Karpas-422 (cell line): ENCODE results near the gene DICER1. TPM values are rescaled to one million over a fixed set of nuclear protein-coding genes. Genes with fewer than 3 reads are reported as not detected.
A peak's percentile ranks its signal among the peaks of the same experiment; 100 is the strongest.
"Not testable (repeated sequence)": the region's sequence is repeated elsewhere in the genome, so short reads cannot be mapped to it uniquely, and the experiment has no call there.

Experiments used
- DNase-seq: peaks from one replicate; pipeline ENCODE4 v3.0.0-alpha.2; 2015
- H2AFZ ChIP-seq: fragments of 200-600 bp; sonication (generic); 2 replicates; pipeline ENCODE4 v1.6.1; 2014; ENCODE audit warnings: antibody characterized with exemption, low read length, mixed read lengths
- H3K27ac ChIP-seq: fragments of 200-600 bp; sonication (generic); 2 replicates; pipeline ENCODE4 v1.5.1; 2014; ENCODE audit warnings: mild to moderate bottlenecking, low read length, moderate library complexity
- H3K27me3 ChIP-seq: fragments of 200-600 bp; sonication (generic); 2 replicates; pipeline ENCODE4 v1.6.1; 2014; ENCODE audit warnings: low read length, mixed read lengths
- H3K36me3 ChIP-seq: fragments of 200-600 bp; sonication (generic); 2 replicates; pipeline ENCODE4 v1.6.1; 2014; ENCODE audit warnings: low read length, mixed read lengths; ENCODE audit not compliant: insufficient read depth
- H3K4me1 ChIP-seq: fragments of 200-600 bp; sonication (generic); 2 replicates; pipeline ENCODE4 v1.6.1; 2014; ENCODE audit warnings: mild to moderate bottlenecking, low read length, mixed read lengths
- H3K4me2 ChIP-seq: fragments of 200-600 bp; sonication (generic); 2 replicates; pipeline ENCODE4 v1.6.1; 2014; ENCODE audit warnings: low read length, low read depth, mild to moderate bottlenecking; ENCODE audit not compliant: poor library complexity, severe bottlenecking
- H3K4me3 ChIP-seq: fragments of 200-600 bp; sonication (generic); 2 replicates; pipeline ENCODE4 v1.5.1; 2014; ENCODE audit warnings: mild to moderate bottlenecking, antibody characterized with exemption, low read length, mixed read lengths
- H3K79me2 ChIP-seq: fragments of 200-600 bp; sonication (generic); 2 replicates; pipeline ENCODE4 v1.6.1; 2014; ENCODE audit warnings: mild to moderate bottlenecking, low read length, mixed read lengths
- H3K9ac ChIP-seq: fragments of 200-600 bp; sonication (generic); 2 replicates; pipeline ENCODE4 v1.6.0; 2014; ENCODE audit warnings: low read length
- H3K9me2 ChIP-seq: fragments of 200-600 bp; sonication (generic), shearing (Covaris generic); replicated peaks from 2 replicates; pipeline ENCODE4 v1.6.0; 2014; ENCODE audit warnings: mild to moderate bottlenecking, low read length, moderate library complexity; ENCODE audit not compliant: insufficient read depth
- H3K9me3 ChIP-seq: fragments of 300-700, 200-600 bp; sonication (generic); 2 replicates; pipeline ENCODE4 v1.6.1; 2014; ENCODE audit warnings: low read length, mixed read lengths
- H4K20me1 ChIP-seq: fragments of 200-600 bp; sonication (generic); 2 replicates; pipeline ENCODE4 v1.6.1; 2014; ENCODE audit warnings: mild to moderate bottlenecking, antibody characterized with exemption, low read length, low read depth; ENCODE audit not compliant: insufficient read depth
- total RNA-seq: library from RNA; depleted of rRNA; stranded (reverse); fragments of >200 nt; shearing (Covaris generic); gene quantifications from 2 replicates; pipeline ENCODE4 v1.2.3, GENCODE V29; 2014; ENCODE audit warnings: low replicate concordance

The DICER1 gene
- total RNA-seq, 1 experiment from 2014 or later = 314 TPM

- DNase-seq = peak; percentile 69
- Histone ChIP-seq H4K20me1 (peaks cover 11% of the 10 kb centered on the region; the same call in 1 of the 2 replicates), H3K9me2 (no peaks in the 10 kb centered on the region), H3K4me2 (peak overlapping the region; percentile 91), H3K4me1 (peaks cover 67% of the 10 kb centered on the region), H3K36me3 (peaks cover 19% of the 10 kb centered on the region), H3K27ac (peak overlapping the region; percentile 90), H3K9ac (peak overlapping the region; percentile 48), H2AFZ (no peak overlapping the region), H3K27me3 (no peaks in the 10 kb centered on the region), H3K4me3 (peak overlapping the region; percentile 47), H3K79me2 (peaks cover 98% of the 10 kb centered on the region), H3K9me3 (no peaks in the 10 kb centered on the region; the same call in 1 of the 2 replicates)
Measured at GRCh38 chr14:95142208-95142607, 15.1 kb downstream of the DICER1 start.

- Histone ChIP-seq H4K20me1 (peaks cover 11% of the 10 kb centered on the region; the same call in 1 of the 2 replicates), H3K9me3 (no peaks in the 10 kb centered on the region; the same call in 1 of the 2 replicates), H3K4me1 (peaks cover 67% of the 10 kb centered on the region), H3K79me2 (peaks cover 98% of the 10 kb centered on the region), H3K27ac (peak overlapping the region; percentile 90), H3K4me2 (peak overlapping the region; percentile 91), H3K4me3 (peak overlapping the region; percentile 47), H3K27me3 (no peaks in the 10 kb centered on the region), H2AFZ (no peak overlapping the region), H3K9me2 (no peaks in the 10 kb centered on the region), H3K9ac (peak overlapping the region; percentile 48), H3K36me3 (peaks cover 15% of the 10 kb centered on the region)
- DNase-seq = no peak
Measured at GRCh38 chr14:95141684-95142083, 15.6 kb downstream of the DICER1 start.

- H3K4me2 ChIP-seq = peak overlapping the region; percentile 91
- H3K79me2 ChIP-seq = peaks cover 98% of the 10 kb centered on the region
- H3K36me3 ChIP-seq = peaks cover 13% of the 10 kb centered on the region
- peaks cover 67% of the 10 kb centered on the region for H3K4me1 ChIP-seq
- DNase-seq = peak; percentile 78
- peak overlapping the region; percentile 90 for H3K27ac ChIP-seq
- no peaks in the 10 kb centered on the region for H3K9me2 ChIP-seq
- no peak overlapping the region for H2AFZ ChIP-seq
- no peaks in the 10 kb centered on the region for H3K9me3 ChIP-seq
- H3K27me3 ChIP-seq = no peaks in the 10 kb centered on the region
- H3K4me3 ChIP-seq = peak overlapping the region; percentile 47
- H4K20me1 ChIP-seq = peaks cover 8% of the 10 kb centered on the region; the same call in 1 of the 2 replicates
- H3K9ac ChIP-seq = peak overlapping the region; percentile 48
Measured at GRCh38 chr14:95140060-95140858, 17.1 kb downstream of the DICER1 start.

GRCh38 chr14:95138876-95139275, 18.5 kb downstream of the DICER1 start:
- Histone ChIP-seq H3K9me2 (no peaks in the 10 kb centered on the region), H3K9me3 (no peaks in the 10 kb centered on the region), H3K9ac (no peak overlapping the region), H3K4me1 (peaks cover 55% of the 10 kb centered on the region), H3K79me2 (peaks cover 98% of the 10 kb centered on the region), H3K4me2 (no peak overlapping the region), H3K27me3 (no peaks in the 10 kb centered on the region), H3K36me3 (peaks cover 25% of the 10 kb centered on the region), H2AFZ (no peak overlapping the region), H3K4me3 (no peak overlapping the region), H4K20me1 (peaks cover 8% of the 10 kb centered on the region; the same call in 1 of the 2 replicates), H3K27ac (peak overlapping the region; percentile 90)
- no peak for DNase-seq

GRCh38 chr14:95138455-95138854, 18.9 kb downstream of the DICER1 start:
- H2AFZ ChIP-seq, H3K27me3 ChIP-seq, DNase-seq, H3K9me2 ChIP-seq, H3K9ac ChIP-seq, H3K4me2 ChIP-seq, H3K4me3 ChIP-seq, H4K20me1 ChIP-seq, H3K27ac ChIP-seq, H3K9me3 ChIP-seq: not testable (repeated sequence)
- Histone ChIP-seq H3K79me2 (peaks cover 96% of the 10 kb centered on the region), H3K36me3 (peaks cover 28% of the 10 kb centered on the region), H3K4me1 (peaks cover 51% of the 10 kb centered on the region)

GRCh38 chr14:95137804-95138167, 19.5 kb downstream of the DICER1 start:
- no peak overlapping the region for H2AFZ ChIP-seq
- H3K79me2 ChIP-seq = peaks cover 96% of the 10 kb centered on the region
- H3K4me2 ChIP-seq = no peak overlapping the region
- no peak overlapping the region for H3K4me3 ChIP-seq
- H3K36me3 ChIP-seq = peaks cover 34% of the 10 kb centered on the region
- DNase-seq = no peak
- H3K9me3 ChIP-seq = no peaks in the 10 kb centered on the region
- peaks cover 5% of the 10 kb centered on the region; the same call in 1 of the 2 replicates for H4K20me1 ChIP-seq
- no peaks in the 10 kb centered on the region for H3K27me3 ChIP-seq
- peaks cover 44% of the 10 kb centered on the region for H3K4me1 ChIP-seq
- H3K9ac ChIP-seq = no peak overlapping the region
- peak overlapping the region; percentile 19; the same call in 1 of the 2 replicates for H3K27ac ChIP-seq
- no peaks in the 10 kb centered on the region for H3K9me2 ChIP-seq

- no peaks in the 10 kb centered on the region for H3K27me3 ChIP-seq
- H4K20me1 ChIP-seq = 0 out of 2 replicates have a peak, but pooled peaks cover 3% of the 10 kb centered on the region
- peaks cover 39% of the 10 kb centered on the region for H3K4me1 ChIP-seq
- no peak overlapping the region for H3K4me3 ChIP-seq
- DNase-seq = no peak
- H3K9ac ChIP-seq = no peak overlapping the region
- peaks cover 96% of the 10 kb centered on the region for H3K79me2 ChIP-seq
- H3K36me3 ChIP-seq = peaks cover 39% of the 10 kb centered on the region
- no peak overlapping the region for H3K4me2 ChIP-seq
- H3K9me2 ChIP-seq = no peaks in the 10 kb centered on the region
- no peaks in the 10 kb centered on the region for H3K9me3 ChIP-seq
- H3K27ac ChIP-seq = peak overlapping the region; percentile 19; the same call in 1 of the 2 replicates
- no peak overlapping the region for H2AFZ ChIP-seq
Measured at GRCh38 chr14:95137164-95137803, 20.0 kb downstream of the DICER1 start.

- Histone ChIP-seq H3K9ac (no peak overlapping the region), H2AFZ (no peak overlapping the region), H4K20me1 (0 out of 2 replicates have a peak, but pooled peaks cover 3% of the 10 kb centered on the region), H3K9me2 (no peaks in the 10 kb centered on the region), H3K36me3 (peaks cover 44% of the 10 kb centered on the region), H3K79me2 (peaks cover 95% of the 10 kb centered on the region), H3K9me3 (no peaks in the 10 kb centered on the region), H3K27ac (0 out of 2 replicates have a peak overlapping the region, but pooled peaks have one; percentile 19), H3K4me3 (no peak overlapping the region), H3K27me3 (no peaks in the 10 kb centered on the region), H3K4me1 (peaks cover 32% of the 10 kb centered on the region), H3K4me2 (no peak overlapping the region)
- no peak for DNase-seq
Measured at GRCh38 chr14:95136631-95137030, 20.7 kb downstream of the DICER1 start.
